Activated CD4-positive, alpha-beta T cell treated with anti-CD3 and anti-CD28 coated beads for 48 hours (primary cell): Measurements from ENCODE around the gene RAPGEF1.
"Not testable (repeated sequence)": the region's sequence is repeated elsewhere in the genome, so short reads cannot be mapped to it uniquely, and the experiment has no call there.

Experiments used
- DNase-seq: peaks from one replicate; pipeline ENCODE4 v3.0.0-alpha.2; 2020

Gene RAPGEF1

DNA sequence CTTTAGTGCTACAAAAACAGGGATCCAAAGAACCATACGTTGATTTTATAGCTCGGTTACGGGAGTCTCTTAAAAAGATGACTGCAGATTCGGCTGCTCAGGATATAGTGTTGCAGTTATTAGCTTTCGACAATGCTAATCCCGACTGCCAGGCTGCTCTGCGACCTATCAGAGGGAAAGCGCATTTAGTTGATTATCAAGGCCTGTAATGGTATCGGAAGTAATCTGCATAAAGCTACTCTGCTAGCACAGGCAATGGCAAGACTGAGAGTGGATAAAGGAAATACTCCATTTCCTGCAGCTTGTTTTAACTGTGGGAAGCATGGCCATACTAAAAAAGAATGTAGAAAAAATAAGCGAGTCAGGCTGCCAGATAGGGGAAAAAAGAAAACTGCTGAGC is 58.0 kb downstream of the RAPGEF1 start:
- DNase-seq, result not testable (repeated sequence)

- not testable (repeated sequence) for DNase-seq
These were observed 58.8 kb downstream of the RAPGEF1 start for GRCh38 chr9:131681108-131681507.

DNA sequence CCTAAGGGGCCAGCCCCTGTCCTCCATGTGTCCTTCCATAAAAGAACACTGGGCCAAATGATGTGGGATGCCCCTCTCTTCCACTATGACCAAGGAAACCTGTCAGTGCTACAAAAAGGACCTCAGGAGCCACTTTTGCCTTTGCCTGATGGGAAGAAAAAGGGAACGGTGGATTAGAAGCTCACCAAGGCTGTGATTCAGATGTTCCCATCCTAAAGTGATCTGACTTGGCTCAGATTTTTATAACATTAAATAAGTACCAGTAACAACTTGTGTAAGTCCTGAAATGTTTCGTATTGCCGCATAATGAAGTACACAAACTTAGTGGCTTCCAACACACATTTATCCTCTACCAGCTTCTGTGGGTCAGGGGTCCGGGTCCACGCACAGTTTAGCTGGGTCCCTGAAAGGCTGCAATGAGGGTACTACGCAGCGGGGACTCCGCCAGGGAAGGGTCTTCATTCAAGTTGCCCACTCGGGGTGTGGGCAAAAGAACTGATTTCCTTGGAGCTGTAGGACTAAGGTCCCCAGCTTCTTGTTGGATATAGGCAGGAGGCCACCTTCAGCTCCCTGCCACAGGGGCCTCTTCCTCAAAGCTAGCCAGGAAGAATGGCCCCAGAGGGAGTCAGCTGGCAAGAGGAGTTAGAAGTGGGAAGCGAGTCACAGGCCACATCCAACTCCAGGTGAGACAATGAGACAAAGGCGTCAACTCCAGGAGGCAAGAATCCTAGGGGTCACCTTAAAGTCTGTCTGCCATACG is 60.4 kb downstream of the RAPGEF1 start:
- DNase-seq, result no peak

- DNase-seq, result peak; percentile 87
These were observed 61.3 kb downstream of the RAPGEF1 start for GRCh38 chr9:131678499-131679111.

GRCh38 chr9:131677444-131678180 is 62.3 kb downstream of the RAPGEF1 start:
- DNase-seq, result no peak

DNA sequence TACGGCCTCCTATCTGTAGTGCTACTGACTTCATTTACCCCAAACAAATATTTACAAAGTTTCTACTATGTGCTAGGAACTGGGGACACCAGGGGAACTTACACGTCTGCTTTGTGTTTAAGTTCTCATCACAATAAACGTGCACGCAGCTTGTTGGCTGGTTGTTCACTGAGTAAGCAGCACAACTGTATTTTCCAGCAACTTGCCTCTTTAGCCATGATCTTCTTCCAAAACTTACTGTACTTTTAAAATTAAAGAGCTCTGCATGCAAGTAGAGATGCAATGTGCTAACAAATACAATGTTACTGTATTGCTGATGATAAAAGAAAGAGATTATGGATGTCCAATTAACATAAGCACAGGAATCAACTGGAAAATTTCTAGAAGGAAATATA is 62.8 kb downstream of the RAPGEF1 start:
- no peak for DNase-seq

- DNase-seq, result peak; percentile 26
These were observed 63.4 kb downstream of the RAPGEF1 start for GRCh38 chr9:131676431-131676972.

DNA sequence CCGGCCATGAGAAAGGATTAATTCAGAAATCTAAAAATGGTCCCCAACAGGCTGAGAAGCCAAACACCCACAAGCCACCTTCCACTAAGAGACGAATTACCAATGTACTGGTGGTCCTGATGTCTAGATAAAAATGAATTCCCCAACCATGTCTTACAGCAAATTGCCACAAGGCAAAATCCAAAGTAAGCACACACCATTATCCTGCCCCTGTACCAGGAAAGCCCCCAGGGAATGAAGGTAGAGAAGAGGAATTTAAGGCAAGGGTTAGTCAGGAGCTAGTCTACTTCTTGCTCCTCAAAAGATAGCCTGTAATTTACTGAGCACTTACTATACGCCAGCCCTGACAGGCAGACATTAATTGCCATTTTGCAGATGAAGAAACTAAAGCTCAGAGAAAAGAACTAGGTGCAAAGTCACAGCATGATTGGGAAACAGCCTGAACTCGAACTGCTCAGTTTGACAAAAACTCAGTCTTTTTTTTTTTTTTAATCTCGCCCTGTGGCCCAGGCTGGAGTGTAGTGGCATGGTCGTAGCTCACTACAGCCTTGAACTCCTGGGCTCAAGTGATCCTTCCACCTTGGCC is 64.3 kb downstream of the RAPGEF1 start:
- no peak for DNase-seq

GRCh38 chr9:131674425-131675421 is 65.2 kb downstream of the RAPGEF1 start:
- no peak for DNase-seq

- DNase-seq, result no peak
These were observed 66.3 kb downstream of the RAPGEF1 start for GRCh38 chr9:131673531-131673930.

DNA sequence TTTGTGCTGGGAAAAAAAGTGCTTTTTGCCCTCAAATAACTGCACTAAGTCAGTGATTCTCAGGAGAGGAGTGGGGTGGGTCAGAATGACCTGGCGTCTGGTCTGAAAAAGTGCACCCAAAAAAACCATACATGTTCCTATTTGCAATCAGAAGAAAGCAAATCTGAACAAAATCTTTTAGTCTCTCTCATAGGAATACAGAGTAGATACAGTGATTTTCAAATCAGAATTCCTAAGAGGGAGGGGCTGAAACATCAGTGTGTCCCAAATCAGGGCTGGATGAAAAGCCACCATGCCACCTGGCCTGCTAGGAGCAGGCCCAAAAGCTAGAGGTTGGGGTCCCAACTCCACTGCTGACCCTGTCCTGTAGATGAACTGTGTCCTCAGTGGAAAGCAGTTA is 66.8 kb downstream of the RAPGEF1 start:
- no peak for DNase-seq

DNA sequence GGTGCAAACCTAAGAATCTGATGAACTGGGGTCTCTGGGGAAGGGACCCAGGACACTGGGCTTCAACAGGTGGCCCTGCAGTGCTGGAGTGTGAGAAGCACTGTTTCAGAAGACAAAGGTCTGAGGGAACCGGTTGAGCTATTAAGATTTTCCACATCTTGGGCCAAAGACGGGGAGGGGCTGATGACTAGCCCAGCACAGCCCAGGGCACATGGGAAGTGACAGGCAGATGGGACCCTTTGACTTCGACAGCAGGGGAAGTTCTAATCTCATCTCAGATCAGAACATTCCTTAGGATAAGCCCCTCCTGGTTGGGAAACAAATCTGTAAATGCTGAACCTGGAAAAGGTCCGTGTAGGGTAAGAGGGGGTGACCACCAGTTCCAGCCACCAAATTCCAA is 67.4 kb downstream of the RAPGEF1 start:
- no peak for DNase-seq

GRCh38 chr9:131671133-131671520 is 68.7 kb downstream of the RAPGEF1 start:
- DNase-seq, result no peak

GRCh38 chr9:131670247-131671132 is 69.4 kb downstream of the RAPGEF1 start:
- DNase-seq, result no peak

DNA sequence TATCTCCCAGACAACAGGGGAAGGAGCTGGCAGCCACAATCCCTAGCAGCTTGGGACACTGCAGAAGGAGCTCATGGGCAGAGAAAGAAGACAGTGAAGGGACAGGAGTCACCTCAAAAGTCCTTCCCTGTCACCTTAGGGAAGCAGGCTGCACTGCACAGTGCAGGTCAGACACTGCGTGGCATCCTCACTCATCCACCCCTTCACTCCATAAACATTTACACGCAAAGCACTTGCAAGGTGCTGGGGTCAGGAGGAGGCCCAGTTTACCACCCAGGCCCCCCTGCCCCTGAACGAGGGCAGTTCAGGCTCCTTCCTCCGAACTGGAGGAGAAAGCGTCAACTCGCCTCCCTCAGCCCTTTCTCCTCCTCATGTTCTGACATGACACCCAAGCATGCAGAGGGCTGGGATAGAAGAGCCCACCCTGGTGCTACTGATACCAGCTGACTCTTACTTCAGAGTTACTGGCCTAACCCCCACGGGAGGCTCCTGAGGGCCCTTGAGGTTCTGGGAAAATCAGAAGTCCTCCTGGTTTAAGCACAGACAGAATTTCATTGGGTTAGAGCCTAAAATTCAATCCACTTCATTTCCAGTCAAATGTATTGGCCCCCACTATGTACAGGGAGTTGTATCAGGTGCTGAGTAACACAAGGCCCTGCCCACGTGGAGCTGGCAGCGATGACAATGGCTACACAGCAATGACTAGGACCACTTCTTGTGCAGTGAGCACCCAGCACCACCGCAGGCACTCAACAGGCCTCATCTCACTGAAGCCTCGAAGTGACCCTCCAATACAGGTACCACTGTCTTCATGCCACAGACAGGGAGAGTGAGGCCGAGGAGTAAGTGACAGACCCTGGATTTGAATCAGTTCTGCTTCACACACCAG is 70.4 kb downstream of the RAPGEF1 start:
- DNase-seq, result peak; percentile 71

DNA sequence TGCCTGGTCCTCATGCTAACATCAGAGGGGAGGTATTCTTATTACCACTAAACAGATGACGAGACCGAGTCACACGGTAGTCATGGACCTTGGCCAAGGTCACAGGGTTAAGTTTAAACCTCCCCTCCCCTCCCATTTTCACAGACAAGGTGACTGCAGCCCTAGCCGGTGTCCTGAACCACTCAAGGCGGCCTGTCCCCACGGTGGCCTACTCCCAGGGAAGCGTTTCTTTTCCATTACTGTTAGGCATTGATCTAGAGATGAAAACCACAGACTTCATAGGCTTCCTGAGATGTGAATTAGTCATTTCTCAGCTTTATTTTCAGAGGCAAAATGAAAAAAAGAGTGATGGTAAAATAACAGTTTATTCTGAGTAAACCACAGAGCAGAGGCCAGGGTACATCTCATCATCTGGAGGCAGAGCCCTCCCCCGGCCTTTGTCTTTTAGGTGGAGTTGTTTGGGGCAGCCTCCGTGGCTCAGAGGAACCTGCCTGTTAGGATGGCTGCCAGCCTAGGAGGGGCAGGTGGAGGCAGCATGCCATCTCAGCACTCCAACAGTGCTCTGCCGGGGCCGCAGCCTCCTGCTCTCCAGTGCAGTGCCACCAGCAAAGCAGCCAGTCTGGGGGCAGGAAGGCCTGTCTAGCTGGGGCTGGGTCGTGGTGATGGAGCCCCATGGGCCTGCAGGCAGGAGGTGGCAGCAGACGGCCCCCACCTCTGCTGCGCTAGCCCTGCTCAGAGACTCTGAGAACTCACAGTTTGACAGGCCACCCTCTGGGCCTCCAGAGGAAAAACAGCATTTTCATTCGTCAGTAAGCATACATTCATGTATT is 71.2 kb downstream of the RAPGEF1 start:
- DNase-seq, result peak; percentile 84

- peak; percentile 14 for DNase-seq
These were observed 71.8 kb downstream of the RAPGEF1 start for GRCh38 chr9:131668057-131668438.

DNA sequence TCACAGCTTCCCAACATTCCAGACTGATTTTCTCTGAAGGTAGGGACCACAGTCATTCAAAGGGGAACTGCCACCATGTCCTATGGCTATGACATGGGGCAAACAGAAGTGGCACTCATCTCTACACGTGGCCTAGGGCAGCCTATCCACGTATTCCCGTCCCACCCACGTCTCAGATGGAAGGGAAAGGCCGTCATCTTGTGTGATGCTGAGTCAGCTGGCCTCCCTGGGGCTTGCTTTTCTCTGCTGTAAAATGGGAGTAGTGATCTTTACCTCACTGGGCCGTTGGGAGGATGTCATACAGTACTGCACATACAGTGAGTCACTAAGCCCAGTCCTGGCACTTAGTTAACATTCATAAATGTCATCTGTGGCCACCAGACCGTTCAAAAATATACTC is 72.3 kb downstream of the RAPGEF1 start:
- DNase-seq, result peak; percentile 82

DNA sequence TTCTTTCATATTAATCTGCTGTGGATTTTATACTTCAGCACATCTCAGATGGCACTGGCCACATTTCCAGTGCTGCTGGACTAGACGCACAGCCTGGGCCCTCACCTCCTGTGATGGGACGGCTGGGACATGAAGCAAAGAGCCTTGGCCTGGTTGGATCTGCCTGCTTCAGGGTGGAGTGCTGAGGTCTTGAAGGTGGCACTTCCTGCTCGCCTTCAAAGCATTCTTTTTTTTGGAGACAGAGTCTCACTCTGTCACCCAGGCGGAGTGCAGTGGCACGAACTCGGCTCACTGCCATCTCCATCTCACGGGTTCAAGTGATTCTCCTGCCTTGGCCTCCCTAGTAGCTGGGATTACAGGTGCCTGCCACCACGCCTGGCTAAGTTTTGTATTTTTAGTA is 73.1 kb downstream of the RAPGEF1 start:
- peak; percentile 16 for DNase-seq
